ENCODE data around the gene CEPT1.

The CEPT1 gene

GRCh38 chr1:111193712-111194480 is 53.9 kb downstream of the CEPT1 start:
- DNase-seq = no peak

- DNase-seq = no peak
Observed at GRCh38 chr1:111195002-111195684, 55.1 kb downstream of the CEPT1 start.

GRCh38 chr1:111196213-111196612 is 56.2 kb downstream of the CEPT1 start:
- DNase-seq = no peak

GRCh38 chr1:111197598-111198284 is 57.7 kb downstream of the CEPT1 start:
- no peak for DNase-seq

GRCh38 chr1:111198836-111199235 is 58.8 kb downstream of the CEPT1 start:
- no peak for DNase-seq

GRCh38 chr1:111199329-111199728 is 59.3 kb downstream of the CEPT1 start:
- no peak for DNase-seq

GRCh38 chr1:111199881-111200801 is 60.1 kb downstream of the CEPT1 start, which contains the start of gene DENND2D:
TSS of gene DENND2D (minus strand) at chr1:111200646. CDS start at chr1:111200459, 187 bp downstream.
- DNase-seq = no peak

GRCh38 chr1:111200802-111201161 is 60.8 kb downstream of the CEPT1 start:
- DNase-seq = no peak

- DNase-seq = no peak
Observed at GRCh38 chr1:111201275-111202090, 61.5 kb downstream of the CEPT1 start.

- DNase-seq = no peak
Observed at GRCh38 chr1:111202366-111202706, 62.3 kb downstream of the CEPT1 start.

- DNase-seq = no peak
Observed at GRCh38 chr1:111202707-111203623, 62.9 kb downstream of the CEPT1 start.

- no peak for DNase-seq
Observed at GRCh38 chr1:111203681-111204200, 63.7 kb downstream of the CEPT1 start.

- no peak for DNase-seq
Observed at GRCh38 chr1:111204201-111204982, 64.4 kb downstream of the CEPT1 start.

- DNase-seq = no peak
Observed at GRCh38 chr1:111204983-111205713, 65.1 kb downstream of the CEPT1 start.

- no peak for DNase-seq
Observed at GRCh38 chr1:111205714-111206050, 65.7 kb downstream of the CEPT1 start.

GRCh38 chr1:111208921-111209320 is 68.9 kb downstream of the CEPT1 start:
- no peak for DNase-seq

- DNase-seq = no peak
Observed at GRCh38 chr1:111209622-111210021, 69.6 kb downstream of the CEPT1 start.

GRCh38 chr1:111211921-111212320 is 71.9 kb downstream of the CEPT1 start:
- DNase-seq = no peak

Measured in NCI-H1694 treated with DMSO at 0.1 percent for 48 hours (cell line).